Fibroblast of lung (primary cell): Measurements from ENCODE around the gene MRC1.

ENCODE experiments used
- EZH2 ChIP-seq: IDR thresholded peaks from 2 replicates; pipeline ENCODE4 v1.5.1; 2012; ENCODE audit warnings: low read length, control low read depth, mild to moderate bottlenecking; ENCODE audit errors: missing control alignments
- TF ChIP-seq, protein P1 (sequence below), 2 donors: IDR thresholded peaks in 1 of 2; conservative IDR thresholded peaks in 1 of 2; 1 replicate in 1 of 2; 2 replicates in 1 of 2; pipeline ENCODE4 v1.5.1; 2011 to 2012; ENCODE audit warnings: low read length in 2 of 2, control low read depth in 1 of 2, inconsistent platforms in 1 of 2, low read depth in 1 of 2, mild to moderate bottlenecking in 1 of 2

DNA sequence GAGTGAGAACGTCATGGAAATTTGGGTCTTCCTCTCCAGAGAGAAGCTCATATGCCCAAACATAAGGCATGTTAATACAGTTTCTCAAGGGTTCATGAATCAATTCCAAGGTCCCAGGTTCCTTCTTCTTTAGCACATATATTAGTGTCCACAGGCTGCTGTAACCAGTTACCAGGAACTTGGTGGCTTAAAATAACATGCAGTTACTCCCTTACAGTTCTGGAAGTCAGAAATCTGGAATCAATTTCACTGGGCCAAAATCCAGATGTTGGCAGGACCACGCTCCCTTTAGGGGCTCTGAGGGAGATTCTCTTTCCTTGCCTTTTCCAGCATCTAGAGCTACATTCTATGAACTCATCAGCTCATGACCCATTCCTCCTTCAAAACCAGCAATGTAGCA lies 64.8 kb downstream of the MRC1 start:
- TF ChIP-seq, protein P1, sequence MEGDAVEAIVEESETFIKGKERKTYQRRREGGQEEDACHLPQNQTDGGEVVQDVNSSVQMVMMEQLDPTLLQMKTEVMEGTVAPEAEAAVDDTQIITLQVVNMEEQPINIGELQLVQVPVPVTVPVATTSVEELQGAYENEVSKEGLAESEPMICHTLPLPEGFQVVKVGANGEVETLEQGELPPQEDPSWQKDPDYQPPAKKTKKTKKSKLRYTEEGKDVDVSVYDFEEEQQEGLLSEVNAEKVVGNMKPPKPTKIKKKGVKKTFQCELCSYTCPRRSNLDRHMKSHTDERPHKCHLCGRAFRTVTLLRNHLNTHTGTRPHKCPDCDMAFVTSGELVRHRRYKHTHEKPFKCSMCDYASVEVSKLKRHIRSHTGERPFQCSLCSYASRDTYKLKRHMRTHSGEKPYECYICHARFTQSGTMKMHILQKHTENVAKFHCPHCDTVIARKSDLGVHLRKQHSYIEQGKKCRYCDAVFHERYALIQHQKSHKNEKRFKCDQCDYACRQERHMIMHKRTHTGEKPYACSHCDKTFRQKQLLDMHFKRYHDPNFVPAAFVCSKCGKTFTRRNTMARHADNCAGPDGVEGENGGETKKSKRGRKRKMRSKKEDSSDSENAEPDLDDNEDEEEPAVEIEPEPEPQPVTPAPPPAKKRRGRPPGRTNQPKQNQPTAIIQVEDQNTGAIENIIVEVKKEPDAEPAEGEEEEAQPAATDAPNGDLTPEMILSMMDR (conservative IDR thresholded peaks at IDR 0.05 in 1 of 2, IDR thresholded peaks at IDR 0.05 in 1 of 2; ENCODE audit: low read depth in 1 of 2, low read length in 2 of 2): no peak
- no peak for TF ChIP-seq EZH2
